GM20000 (cell line): ENCODE data around the gene KDM5C.

Experiments used
- DNase-seq: peaks from one replicate; pipeline ENCODE4 v3.0.0; 2012; ENCODE audit warnings: low spot score
- CTCF ChIP-seq: IDR thresholded peaks from 2 replicates; pipeline ENCODE4 v1.5.1; 2012; ENCODE audit warnings: mild to moderate bottlenecking, control low read depth; ENCODE audit errors: extremely low read depth, missing control alignments

KDM5C gene

GRCh38 chrX:53236025-53236679 is 11.1 kb upstream of the KDM5C start:
- TF ChIP-seq CTCF: no peak
- no peak for DNase-seq

- no peak for DNase-seq
Measured at GRCh38 chrX:53235566-53235965, 10.6 kb upstream of the KDM5C start.

GRCh38 chrX:53234484-53234883 is 9.5 kb upstream of the KDM5C start:
- no peak for TF ChIP-seq CTCF
- DNase-seq: no peak

More at GRCh38 chrX:53235566-53235965, 10.6 kb upstream of the KDM5C start:
- TF ChIP-seq CTCF: no peak

GRCh38 chrX:53233536-53233935 is 8.5 kb upstream of the KDM5C start:
- TF ChIP-seq CTCF: no peak
- no peak for DNase-seq

- no peak for DNase-seq
- no peak for TF ChIP-seq CTCF
Measured at GRCh38 chrX:53230116-53230515, 5.1 kb upstream of the KDM5C start.

- DNase-seq: no peak
Measured at GRCh38 chrX:53227224-53227765, 2.3 kb upstream of the KDM5C start.

More at GRCh38 chrX:53227224-53227765, 2.3 kb upstream of the KDM5C start:
- no peak for TF ChIP-seq CTCF
